Lower lobe of right lung (tissue), 2 donors: Measurements from ENCODE around the gene TMEM35B. TPM values are rescaled to one million over a fixed set of nuclear protein-coding genes. Genes with fewer than 3 reads are reported as not detected.
"Not testable (repeated sequence)": the region's sequence is repeated elsewhere in the genome, so short reads cannot be mapped to it uniquely, and the experiment has no call there.

Experiments
- ATAC-seq, 2 donors: fragments of 200-7000 bp; cut with Tn5 transposase; one replicate each; pipeline ENCODE4 v1.9.1; 2020 to 2022; ENCODE audit warnings: mild to moderate bottlenecking in 2 of 2, moderate library complexity in 2 of 2
- DNase-seq: peaks from one replicate; pipeline ENCODE4 v3.0.0-alpha.2; 2020
- H3K27ac ChIP-seq: fragments of 200-600 bp; one replicate; pipeline ENCODE4 v1.8.0; 2022
- H3K27me3 ChIP-seq: fragments of 200-600 bp; one replicate; pipeline ENCODE4 v1.8.0; 2022; ENCODE audit warnings: low read depth
- H3K36me3 ChIP-seq: fragments of 200-600 bp; one replicate; pipeline ENCODE4 v1.8.0; 2022; ENCODE audit warnings: mild to moderate bottlenecking
- H3K4me1 ChIP-seq: fragments of 200-600 bp; one replicate; pipeline ENCODE4 v1.8.0; 2022
- H3K4me3 ChIP-seq: fragments of 200-600 bp; one replicate; pipeline ENCODE4 v1.8.0; 2022; ENCODE audit warnings: mild to moderate bottlenecking
- H3K9me3 ChIP-seq: fragments of 200-600 bp; one replicate; pipeline ENCODE4 v1.8.0; 2022
- CTCF ChIP-seq: fragments of 200-600 bp; IDR thresholded peaks from one replicate; pipeline ENCODE4 v1.8.0; 2022; ENCODE audit warnings: antibody characterized with exemption, mild to moderate bottlenecking
- intact Hi-C: fragments of 100-400 bp; cut with DNase I; formaldehyde crosslinking; loops from one replicate; pipeline ENCODE4 v1.11.0; 2022
- total RNA-seq: library from RNA; stranded (reverse); fragmentation: NEBNext Ultra II Directional; extraction: Animal tissue kit (Norgen Biotek cat#: 25700); gene quantifications from one replicate; pipeline ENCODE4 v1.2.1, GENCODE V29; 2021
- donor health status: DM: no; HTN: yes; CAD: no; lungs with severe emphysema.

TMEM35B gene
- total RNA-seq, 1 donor from 2014 or later, result 47.8 TPM

GRCh38 chr1:34970829-34971228 lies 14.3 kb downstream of the TMEM35B start:
- H3K4me3 ChIP-seq, result no peak overlapping the region
- ATAC-seq (no peak), DNase-seq (no peak)
- intact Hi-C loops, result no loop called here
- H3K27me3 ChIP-seq, result no peaks in the 10 kb centered on the region
- no peaks in the 10 kb centered on the region for H3K36me3 ChIP-seq
- no peaks in the 10 kb centered on the region for H3K4me1 ChIP-seq
- TF ChIP-seq CTCF, result no peak
- no peaks in the 10 kb centered on the region for H3K9me3 ChIP-seq
- no peak overlapping the region for H3K27ac ChIP-seq

- no peak overlapping the region for H3K27ac ChIP-seq
- DNase-seq (no peak), ATAC-seq (no peak)
- H3K9me3 ChIP-seq, result no peaks in the 10 kb centered on the region
- intact Hi-C loops, result no loop called here
- no peaks in the 10 kb centered on the region for H3K27me3 ChIP-seq
- no peaks in the 10 kb centered on the region for H3K4me1 ChIP-seq
- no peaks in the 10 kb centered on the region for H3K36me3 ChIP-seq
- no peak for TF ChIP-seq CTCF
- no peak overlapping the region for H3K4me3 ChIP-seq
Observed at GRCh38 chr1:34970220-34970735, 14.9 kb downstream of the TMEM35B start.

GRCh38 chr1:34968297-34968696 lies 16.9 kb downstream of the TMEM35B start:
- H3K27ac ChIP-seq, H3K36me3 ChIP-seq, ATAC-seq, intact Hi-C loops, DNase-seq, H3K27me3 ChIP-seq, H3K4me3 ChIP-seq, H3K4me1 ChIP-seq, H3K9me3 ChIP-seq: not testable (repeated sequence)

GRCh38 chr1:34967672-34968071 lies 17.5 kb downstream of the TMEM35B start:
- H3K4me1 ChIP-seq, H3K27ac ChIP-seq, intact Hi-C loops, DNase-seq, H3K4me3 ChIP-seq, H3K36me3 ChIP-seq, H3K9me3 ChIP-seq, ATAC-seq, H3K27me3 ChIP-seq: not testable (repeated sequence)

- DNase-seq (no peak), ATAC-seq (no peak)
- no peaks in the 10 kb centered on the region for H3K27me3 ChIP-seq
- no peak for TF ChIP-seq CTCF
- no peak overlapping the region for H3K27ac ChIP-seq
- no peak overlapping the region for H3K4me3 ChIP-seq
- H3K36me3 ChIP-seq, result no peaks in the 10 kb centered on the region
- H3K4me1 ChIP-seq, result no peaks in the 10 kb centered on the region
- no peaks in the 10 kb centered on the region for H3K9me3 ChIP-seq
- intact Hi-C loops, result no loop called here
Observed at GRCh38 chr1:34965597-34965996, 19.6 kb downstream of the TMEM35B start.

- Histone ChIP-seq H3K36me3 (no peaks in the 10 kb centered on the region), H3K27ac (no peak overlapping the region), H3K9me3 (no peaks in the 10 kb centered on the region), H3K27me3 (no peaks in the 10 kb centered on the region), H3K4me1 (no peaks in the 10 kb centered on the region), H3K4me3 (no peak overlapping the region)
- no peak for ATAC-seq
- DNase-seq, result no peak
- no peak for TF ChIP-seq CTCF
- intact Hi-C loops, result no loop called here
Observed at GRCh38 chr1:34950428-34950827, 34.7 kb downstream of the TMEM35B start.

- H3K36me3 ChIP-seq, intact Hi-C loops, H3K9me3 ChIP-seq, H3K4me3 ChIP-seq, H3K27me3 ChIP-seq, DNase-seq, ATAC-seq, H3K27ac ChIP-seq, H3K4me1 ChIP-seq: not testable (repeated sequence)
Observed at GRCh38 chr1:34948739-34949138, 36.4 kb downstream of the TMEM35B start.

- DNase-seq, H3K27me3 ChIP-seq, H3K4me3 ChIP-seq, intact Hi-C loops, H3K9me3 ChIP-seq, H3K27ac ChIP-seq, H3K36me3 ChIP-seq, ATAC-seq, H3K4me1 ChIP-seq: not testable (repeated sequence)
Observed at GRCh38 chr1:34947641-34948314, 37.4 kb downstream of the TMEM35B start.
